Dermis microvascular lymphatic vessel endothelial cell (primary cell): ENCODE data around the gene MIGA1. TPM values are rescaled to one million over a fixed set of nuclear protein-coding genes. Genes with fewer than 3 reads are reported as not detected.

Source experiments
- DNase-seq, 2 donors: peaks; one replicate each; pipeline versions ENCODE4 v3.0.0 to v3.0.0-alpha.2; 2010; ENCODE audit warnings: low read depth in 2 of 2
- total RNA-seq: library from RNA; depleted of rRNA; stranded (reverse); fragments of >200 nt; gene quantifications from 2 replicates; pipeline ENCODE4 v1.2.1, GENCODE V29; 2014

The MIGA1 gene
- total RNA-seq, 1 donor from 2014 or later: 8.9 TPM

- no peak for DNase-seq
Observed at GRCh38 chr1:77841574-77841973, 62.1 kb downstream of the MIGA1 start.

- DNase-seq: no peak
Observed at GRCh38 chr1:77845951-77846350, 66.5 kb downstream of the MIGA1 start.

- peak; percentile 86 to 89 for DNase-seq
Observed at GRCh38 chr1:77846966-77847365, 67.5 kb downstream of the MIGA1 start.

- DNase-seq: no peak
Observed at GRCh38 chr1:77847621-77848080, 68.2 kb downstream of the MIGA1 start.

- no peak for DNase-seq
Observed at GRCh38 chr1:77850082-77850481, 70.6 kb downstream of the MIGA1 start.

- peak; percentile 4 to 33 for DNase-seq
Observed at GRCh38 chr1:77857552-77857951, 78.1 kb downstream of the MIGA1 start.

GRCh38 chr1:77858725-77859124 is 79.3 kb downstream of the MIGA1 start:
- DNase-seq: no peak

GRCh38 chr1:77859248-77859647 is 79.8 kb downstream of the MIGA1 start:
- no peak for DNase-seq

- peak in 1 of 2 donors; percentile 9 for DNase-seq
Observed at GRCh38 chr1:77866296-77866695, 86.8 kb downstream of the MIGA1 start.

- DNase-seq: no peak
Observed at GRCh38 chr1:77872645-77873044, 93.2 kb downstream of the MIGA1 start.

- no peak for DNase-seq
Observed at GRCh38 chr1:77873461-77873860, 94.0 kb downstream of the MIGA1 start.

- DNase-seq: no peak
Observed at GRCh38 chr1:77874804-77875445, 95.5 kb downstream of the MIGA1 start.

- no peak for DNase-seq
Observed at GRCh38 chr1:77876884-77877283, 97.4 kb downstream of the MIGA1 start.

- no peak for DNase-seq
Observed at GRCh38 chr1:77881061-77881460, 101.6 kb downstream of the MIGA1 start.

- DNase-seq: no peak
Observed at GRCh38 chr1:77882411-77882810, 103.0 kb downstream of the MIGA1 start.

- peak; percentile 30 to 82 for DNase-seq
Observed at GRCh38 chr1:77888081-77888780, 108.8 kb downstream of the MIGA1 start, which contains the start of gene NEXN. Gene NEXN, plus strand, starts transcription at chr1:77888624. Its CDS starts 27,483 bp downstream, at chr1:77916107.

GRCh38 chr1:77888781-77889642 is 109.6 kb downstream of the MIGA1 start:
- DNase-seq: peak; percentile 14 to 67

GRCh38 chr1:77889671-77890070 is 110.2 kb downstream of the MIGA1 start:
- DNase-seq: peak in 1 of 2 donors; percentile 71

GRCh38 chr1:77891200-77891599 is 111.8 kb downstream of the MIGA1 start:
- DNase-seq: no peak

GRCh38 chr1:77899647-77900320 is 120.3 kb downstream of the MIGA1 start:
- DNase-seq: peak in 1 of 2 donors; percentile 38

GRCh38 chr1:77900687-77901293 is 121.3 kb downstream of the MIGA1 start:
- DNase-seq: peak; percentile 65 to 79
